ENCODE data around the gene NFKB1.
"Not testable (repeated sequence)": the region's sequence is repeated elsewhere in the genome, so short reads cannot be mapped to it uniquely, and the experiment has no call there.

DNA sequence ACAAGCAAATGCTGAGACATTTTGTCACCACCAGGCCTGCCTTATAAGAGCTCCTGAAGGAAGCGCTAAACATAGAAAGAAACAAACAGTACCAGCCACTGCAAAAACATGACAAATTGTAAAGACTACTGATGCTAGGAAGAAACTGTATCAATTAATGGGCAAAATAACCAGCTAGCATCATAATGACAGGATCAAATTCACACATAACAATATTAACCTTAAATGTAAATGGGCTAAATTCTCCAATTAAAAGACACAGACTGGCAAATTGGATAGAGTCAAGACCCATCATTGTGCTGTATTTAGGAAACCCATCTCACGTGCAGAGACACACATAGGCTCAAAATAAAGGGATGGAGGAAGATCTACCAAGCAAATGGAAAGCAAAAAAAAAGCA lies 21.3 kb upstream of the NFKB1 start:
- TF ChIP-seq EHMT2 (IDR thresholded peaks at IDR 0.05; ENCODE audit: low read depth); SREBF2 (IDR thresholded peaks at IDR 0.05); USF2 (IDR thresholded peaks at IDR 0.05); POLR2A (IDR thresholded peaks at IDR 0.05; ENCODE audit: low read length); SMC3 (IDR thresholded peaks at IDR 0.05); EP300 (IDR thresholded peaks at IDR 0.05): not testable (repeated sequence)
- TF ChIP-seq, protein P1, sequence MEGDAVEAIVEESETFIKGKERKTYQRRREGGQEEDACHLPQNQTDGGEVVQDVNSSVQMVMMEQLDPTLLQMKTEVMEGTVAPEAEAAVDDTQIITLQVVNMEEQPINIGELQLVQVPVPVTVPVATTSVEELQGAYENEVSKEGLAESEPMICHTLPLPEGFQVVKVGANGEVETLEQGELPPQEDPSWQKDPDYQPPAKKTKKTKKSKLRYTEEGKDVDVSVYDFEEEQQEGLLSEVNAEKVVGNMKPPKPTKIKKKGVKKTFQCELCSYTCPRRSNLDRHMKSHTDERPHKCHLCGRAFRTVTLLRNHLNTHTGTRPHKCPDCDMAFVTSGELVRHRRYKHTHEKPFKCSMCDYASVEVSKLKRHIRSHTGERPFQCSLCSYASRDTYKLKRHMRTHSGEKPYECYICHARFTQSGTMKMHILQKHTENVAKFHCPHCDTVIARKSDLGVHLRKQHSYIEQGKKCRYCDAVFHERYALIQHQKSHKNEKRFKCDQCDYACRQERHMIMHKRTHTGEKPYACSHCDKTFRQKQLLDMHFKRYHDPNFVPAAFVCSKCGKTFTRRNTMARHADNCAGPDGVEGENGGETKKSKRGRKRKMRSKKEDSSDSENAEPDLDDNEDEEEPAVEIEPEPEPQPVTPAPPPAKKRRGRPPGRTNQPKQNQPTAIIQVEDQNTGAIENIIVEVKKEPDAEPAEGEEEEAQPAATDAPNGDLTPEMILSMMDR (IDR thresholded peaks at IDR 0.05) = not testable (repeated sequence)
- TF ChIP-seq, protein P2, sequence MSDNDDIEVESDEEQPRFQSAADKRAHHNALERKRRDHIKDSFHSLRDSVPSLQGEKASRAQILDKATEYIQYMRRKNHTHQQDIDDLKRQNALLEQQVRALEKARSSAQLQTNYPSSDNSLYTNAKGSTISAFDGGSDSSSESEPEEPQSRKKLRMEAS (IDR thresholded peaks at IDR 0.05) = not testable (repeated sequence)

All from A549 (cell line).